Neural progenitor cell (in vitro differentiated cells): Measurements from ENCODE around the gene HS3ST3B1.

Experiments
- EZH2 ChIP-seq: fragments of 200-600 bp; sonication (generic); IDR thresholded peaks from 2 replicates; pipeline ENCODE4 v1.6.1; 2017; ENCODE audit warnings: antibody characterized with exemption, mild to moderate bottlenecking, moderate library complexity
- TF ChIP-seq, protein P1 (sequence below): fragments of 200-600 bp; sonication (generic); IDR thresholded peaks from 2 replicates; pipeline ENCODE4 v1.5.1; 2017; ENCODE audit warnings: antibody characterized with exemption, mild to moderate bottlenecking

DNA sequence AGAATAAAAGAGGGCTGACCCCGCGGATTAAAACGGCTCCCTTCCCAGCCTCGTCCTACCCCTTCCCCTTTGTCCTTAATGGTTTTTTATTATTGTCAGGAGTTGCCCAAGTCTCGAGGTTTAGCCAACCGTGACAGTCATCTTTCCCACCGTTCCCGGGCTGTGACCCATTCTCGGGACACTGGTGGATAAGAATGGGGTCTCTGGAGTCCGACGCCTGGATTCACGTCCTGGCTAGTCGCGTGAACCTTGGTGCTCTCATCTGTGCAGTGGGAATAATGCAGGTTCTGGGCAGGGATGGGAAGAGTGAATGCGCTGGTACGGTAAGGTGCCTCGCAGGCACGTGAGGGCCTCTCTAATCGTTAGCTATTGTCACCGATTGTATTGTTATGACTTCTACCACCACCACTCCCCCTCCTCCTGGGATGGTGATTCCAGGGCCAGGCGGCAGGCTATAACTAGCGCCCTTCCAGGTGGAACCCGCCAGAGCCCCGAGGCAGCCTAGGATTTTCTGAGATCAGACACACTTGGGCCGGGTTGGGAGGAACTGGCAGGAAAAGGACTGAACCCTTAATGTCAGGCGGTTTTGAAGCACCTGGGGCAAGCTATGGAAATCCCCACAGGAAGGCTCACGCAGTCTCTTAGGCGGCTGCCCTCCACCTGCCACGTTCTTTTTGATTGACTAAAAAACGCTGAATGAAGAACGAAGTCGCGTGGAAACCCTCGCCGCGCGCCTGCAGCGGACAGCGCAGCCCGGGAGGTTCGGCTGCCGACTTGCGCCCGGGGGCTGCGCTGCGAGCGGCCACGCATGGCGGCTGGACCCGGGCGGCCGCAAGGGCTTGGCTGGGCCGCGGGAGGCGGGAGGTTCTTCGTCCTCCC, 2.7 kb downstream of the HS3ST3B1 start:
- TF ChIP-seq, protein P1, sequence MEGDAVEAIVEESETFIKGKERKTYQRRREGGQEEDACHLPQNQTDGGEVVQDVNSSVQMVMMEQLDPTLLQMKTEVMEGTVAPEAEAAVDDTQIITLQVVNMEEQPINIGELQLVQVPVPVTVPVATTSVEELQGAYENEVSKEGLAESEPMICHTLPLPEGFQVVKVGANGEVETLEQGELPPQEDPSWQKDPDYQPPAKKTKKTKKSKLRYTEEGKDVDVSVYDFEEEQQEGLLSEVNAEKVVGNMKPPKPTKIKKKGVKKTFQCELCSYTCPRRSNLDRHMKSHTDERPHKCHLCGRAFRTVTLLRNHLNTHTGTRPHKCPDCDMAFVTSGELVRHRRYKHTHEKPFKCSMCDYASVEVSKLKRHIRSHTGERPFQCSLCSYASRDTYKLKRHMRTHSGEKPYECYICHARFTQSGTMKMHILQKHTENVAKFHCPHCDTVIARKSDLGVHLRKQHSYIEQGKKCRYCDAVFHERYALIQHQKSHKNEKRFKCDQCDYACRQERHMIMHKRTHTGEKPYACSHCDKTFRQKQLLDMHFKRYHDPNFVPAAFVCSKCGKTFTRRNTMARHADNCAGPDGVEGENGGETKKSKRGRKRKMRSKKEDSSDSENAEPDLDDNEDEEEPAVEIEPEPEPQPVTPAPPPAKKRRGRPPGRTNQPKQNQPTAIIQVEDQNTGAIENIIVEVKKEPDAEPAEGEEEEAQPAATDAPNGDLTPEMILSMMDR: no peak
- peak; percentile 45 for TF ChIP-seq EZH2
